Measurements from ENCODE around the gene YEATS2.
A peak's percentile ranks its signal among the peaks of the same experiment; 100 is the strongest.

The YEATS2 gene

GRCh38 chr3:183827809-183828537, 130.4 kb downstream of the YEATS2 start:
- no peak overlapping the region for H3K4me2 ChIP-seq (ENCODE audit: low read length)
- H3K9me3 ChIP-seq (replicated peaks; ENCODE audit: low read length), result no peaks in the 10 kb centered on the region
- peaks cover 8% of the 10 kb centered on the region for H3K4me1 ChIP-seq (ENCODE audit: control insufficient read depth, insufficient read depth, low read length)
- H3K27me3 ChIP-seq (ENCODE audit: control insufficient read depth, insufficient read depth, low read length), result no peaks in the 10 kb centered on the region
- H3K36me3 ChIP-seq (ENCODE audit: insufficient read depth, low read length), result peaks cover 32% of the 10 kb centered on the region
- no peak overlapping the region for H3K9ac ChIP-seq (ENCODE audit: low read depth, low read length)
- no peak overlapping the region for H3K4me3 ChIP-seq (ENCODE audit: low read length)

- Histone ChIP-seq H3K36me3 (ENCODE audit: insufficient read depth, low read length) (peaks cover 37% of the 10 kb centered on the region), H3K4me2 (ENCODE audit: low read length) (no peak overlapping the region)
Measured at GRCh38 chr3:183828538-183828870, 130.9 kb downstream of the YEATS2 start.

GRCh38 chr3:183829466-183829865, 131.9 kb downstream of the YEATS2 start:
- Histone ChIP-seq H3K9me3 (replicated peaks; ENCODE audit: low read length) (no peaks in the 10 kb centered on the region), H3K9ac (ENCODE audit: low read depth, low read length) (no peak overlapping the region), H3K4me1 (ENCODE audit: control insufficient read depth, insufficient read depth, low read length) (peaks cover 5% of the 10 kb centered on the region), H3K4me3 (ENCODE audit: low read length) (no peak overlapping the region), H3K36me3 (ENCODE audit: insufficient read depth, low read length) (peaks cover 44% of the 10 kb centered on the region), H3K4me2 (ENCODE audit: low read length) (no peak overlapping the region), H3K27me3 (ENCODE audit: control insufficient read depth, insufficient read depth, low read length) (no peaks in the 10 kb centered on the region)

More at GRCh38 chr3:183828538-183828870, 130.9 kb downstream of the YEATS2 start:
- H3K9ac ChIP-seq (ENCODE audit: low read depth, low read length), result no peak overlapping the region
- peaks cover 8% of the 10 kb centered on the region for H3K4me1 ChIP-seq (ENCODE audit: control insufficient read depth, insufficient read depth, low read length)
- H3K4me3 ChIP-seq (ENCODE audit: low read length), result no peak overlapping the region
- no peaks in the 10 kb centered on the region for H3K9me3 ChIP-seq (replicated peaks; ENCODE audit: low read length)
- no peaks in the 10 kb centered on the region for H3K27me3 ChIP-seq (ENCODE audit: control insufficient read depth, insufficient read depth, low read length)

- Histone ChIP-seq H3K4me2 (ENCODE audit: low read length) (no peak overlapping the region), H3K4me1 (ENCODE audit: control insufficient read depth, insufficient read depth, low read length) (peaks cover 3% of the 10 kb centered on the region), H3K9ac (ENCODE audit: low read depth, low read length) (no peak overlapping the region), H3K36me3 (ENCODE audit: insufficient read depth, low read length) (peaks cover 44% of the 10 kb centered on the region), H3K9me3 (replicated peaks; ENCODE audit: low read length) (no peaks in the 10 kb centered on the region), H3K4me3 (ENCODE audit: low read length) (no peak overlapping the region), H3K27me3 (ENCODE audit: control insufficient read depth, insufficient read depth, low read length) (no peaks in the 10 kb centered on the region)
Measured at GRCh38 chr3:183830187-183830586, 132.6 kb downstream of the YEATS2 start.

GRCh38 chr3:183833516-183833915, 135.9 kb downstream of the YEATS2 start:
- no peak overlapping the region for H3K4me2 ChIP-seq (ENCODE audit: low read length)
- H3K9me3 ChIP-seq (replicated peaks; ENCODE audit: low read length), result no peaks in the 10 kb centered on the region
- no peak overlapping the region for H3K4me3 ChIP-seq (ENCODE audit: low read length)
- no peaks in the 10 kb centered on the region for H3K4me1 ChIP-seq (ENCODE audit: control insufficient read depth, insufficient read depth, low read length)
- peaks cover 51% of the 10 kb centered on the region for H3K36me3 ChIP-seq (ENCODE audit: insufficient read depth, low read length)
- H3K9ac ChIP-seq (ENCODE audit: low read depth, low read length), result no peak overlapping the region
- no peaks in the 10 kb centered on the region for H3K27me3 ChIP-seq (ENCODE audit: control insufficient read depth, insufficient read depth, low read length)

- no peaks in the 10 kb centered on the region for H3K27me3 ChIP-seq (ENCODE audit: control insufficient read depth, insufficient read depth, low read length)
- H3K36me3 ChIP-seq (ENCODE audit: insufficient read depth, low read length), result peaks cover 62% of the 10 kb centered on the region
- H3K4me2 ChIP-seq (ENCODE audit: low read length), result no peak overlapping the region
- no peak overlapping the region for H3K9ac ChIP-seq (ENCODE audit: low read depth, low read length)
- H3K9me3 ChIP-seq (replicated peaks; ENCODE audit: low read length), result no peaks in the 10 kb centered on the region
- H3K4me1 ChIP-seq (ENCODE audit: control insufficient read depth, insufficient read depth, low read length), result no peaks in the 10 kb centered on the region
- H3K4me3 ChIP-seq (ENCODE audit: low read length), result no peak overlapping the region
Measured at GRCh38 chr3:183837390-183837789, 139.8 kb downstream of the YEATS2 start.

GRCh38 chr3:183837894-183838293, 140.3 kb downstream of the YEATS2 start:
- Histone ChIP-seq H3K9ac (ENCODE audit: low read depth, low read length) (no peak overlapping the region), H3K36me3 (ENCODE audit: insufficient read depth, low read length) (peaks cover 57% of the 10 kb centered on the region), H3K9me3 (replicated peaks; ENCODE audit: low read length) (no peaks in the 10 kb centered on the region), H3K4me3 (ENCODE audit: low read length) (no peak overlapping the region), H3K4me2 (ENCODE audit: low read length) (no peak overlapping the region), H3K4me1 (ENCODE audit: control insufficient read depth, insufficient read depth, low read length) (no peaks in the 10 kb centered on the region), H3K27me3 (ENCODE audit: control insufficient read depth, insufficient read depth, low read length) (no peaks in the 10 kb centered on the region)

- Histone ChIP-seq H3K4me1 (ENCODE audit: control insufficient read depth, insufficient read depth, low read length) (peaks cover 8% of the 10 kb centered on the region), H3K9ac (ENCODE audit: low read depth, low read length) (no peak overlapping the region), H3K4me3 (ENCODE audit: low read length) (no peak overlapping the region), H3K27me3 (ENCODE audit: control insufficient read depth, insufficient read depth, low read length) (no peaks in the 10 kb centered on the region), H3K36me3 (ENCODE audit: insufficient read depth, low read length) (peaks cover 51% of the 10 kb centered on the region), H3K4me2 (ENCODE audit: low read length) (no peak overlapping the region), H3K9me3 (replicated peaks; ENCODE audit: low read length) (no peaks in the 10 kb centered on the region)
Measured at GRCh38 chr3:183839751-183840150, 142.2 kb downstream of the YEATS2 start.

- Histone ChIP-seq H3K9me3 (replicated peaks; ENCODE audit: low read length) (no peaks in the 10 kb centered on the region), H3K27me3 (ENCODE audit: control insufficient read depth, insufficient read depth, low read length) (no peaks in the 10 kb centered on the region), H3K4me1 (ENCODE audit: control insufficient read depth, insufficient read depth, low read length) (peaks cover 20% of the 10 kb centered on the region), H3K36me3 (ENCODE audit: insufficient read depth, low read length) (peaks cover 39% of the 10 kb centered on the region), H3K4me2 (ENCODE audit: low read length) (peak overlapping the region; percentile 22), H3K4me3 (ENCODE audit: low read length) (no peak overlapping the region), H3K9ac (ENCODE audit: low read depth, low read length) (no peak overlapping the region)
Measured at GRCh38 chr3:183844606-183845005, 147.0 kb downstream of the YEATS2 start.

- peaks cover 35% of the 10 kb centered on the region for H3K36me3 ChIP-seq (ENCODE audit: insufficient read depth, low read length)
- H3K4me3 ChIP-seq (ENCODE audit: low read length), result no peak overlapping the region
- H3K9me3 ChIP-seq (replicated peaks; ENCODE audit: low read length), result no peaks in the 10 kb centered on the region
- H3K4me2 ChIP-seq (ENCODE audit: low read length), result peak overlapping the region; percentile 12
- no peak overlapping the region for H3K9ac ChIP-seq (ENCODE audit: low read depth, low read length)
- peaks cover 20% of the 10 kb centered on the region for H3K4me1 ChIP-seq (ENCODE audit: control insufficient read depth, insufficient read depth, low read length)
- no peaks in the 10 kb centered on the region for H3K27me3 ChIP-seq (ENCODE audit: control insufficient read depth, insufficient read depth, low read length)
Measured at GRCh38 chr3:183845090-183845489, 147.5 kb downstream of the YEATS2 start.

GRCh38 chr3:183845608-183846288, 148.2 kb downstream of the YEATS2 start:
- no peaks in the 10 kb centered on the region for H3K9me3 ChIP-seq (replicated peaks; ENCODE audit: low read length)
- no peak overlapping the region for H3K9ac ChIP-seq (ENCODE audit: low read depth, low read length)
- H3K4me1 ChIP-seq (ENCODE audit: control insufficient read depth, insufficient read depth, low read length), result peaks cover 20% of the 10 kb centered on the region
- H3K4me3 ChIP-seq (ENCODE audit: low read length), result no peak overlapping the region
- no peak overlapping the region for H3K4me2 ChIP-seq (ENCODE audit: low read length)
- H3K36me3 ChIP-seq (ENCODE audit: insufficient read depth, low read length), result peaks cover 28% of the 10 kb centered on the region
- no peaks in the 10 kb centered on the region for H3K27me3 ChIP-seq (ENCODE audit: control insufficient read depth, insufficient read depth, low read length)
